ENCODE results near the gene TARBP2.

- TF ChIP-seq POLR2A (IDR thresholded peaks at IDR 0.05) (no peak), EP300 (IDR thresholded peaks at IDR 0.05) (no peak)
- TF ChIP-seq, protein P1, sequence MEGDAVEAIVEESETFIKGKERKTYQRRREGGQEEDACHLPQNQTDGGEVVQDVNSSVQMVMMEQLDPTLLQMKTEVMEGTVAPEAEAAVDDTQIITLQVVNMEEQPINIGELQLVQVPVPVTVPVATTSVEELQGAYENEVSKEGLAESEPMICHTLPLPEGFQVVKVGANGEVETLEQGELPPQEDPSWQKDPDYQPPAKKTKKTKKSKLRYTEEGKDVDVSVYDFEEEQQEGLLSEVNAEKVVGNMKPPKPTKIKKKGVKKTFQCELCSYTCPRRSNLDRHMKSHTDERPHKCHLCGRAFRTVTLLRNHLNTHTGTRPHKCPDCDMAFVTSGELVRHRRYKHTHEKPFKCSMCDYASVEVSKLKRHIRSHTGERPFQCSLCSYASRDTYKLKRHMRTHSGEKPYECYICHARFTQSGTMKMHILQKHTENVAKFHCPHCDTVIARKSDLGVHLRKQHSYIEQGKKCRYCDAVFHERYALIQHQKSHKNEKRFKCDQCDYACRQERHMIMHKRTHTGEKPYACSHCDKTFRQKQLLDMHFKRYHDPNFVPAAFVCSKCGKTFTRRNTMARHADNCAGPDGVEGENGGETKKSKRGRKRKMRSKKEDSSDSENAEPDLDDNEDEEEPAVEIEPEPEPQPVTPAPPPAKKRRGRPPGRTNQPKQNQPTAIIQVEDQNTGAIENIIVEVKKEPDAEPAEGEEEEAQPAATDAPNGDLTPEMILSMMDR (IDR thresholded peaks at IDR 0.05), result no peak
These were observed 39.5 kb upstream of the TARBP2 start for GRCh38 chr12:53461591-53461990.
